Measurements from ENCODE around the gene TTL.
"Not testable (repeated sequence)": the region's sequence is repeated elsewhere in the genome, so short reads cannot be mapped to it uniquely, and the experiment has no call there.

Gene TTL

GRCh38 chr2:112488201-112488600 is 6.2 kb downstream of the TTL start:
- Histone ChIP-seq H3K4me1 (ENCODE audit: control insufficient read depth in 2 of 2, insufficient read depth in 2 of 2, low read length in 2 of 2) (peaks cover 2 to 3% of the 10 kb centered on the region in 2 donors), H3K9me3 (ENCODE audit: control insufficient read depth in 2 of 2, low read length in 2 of 2) (no peaks in the 10 kb centered on the region), H3K36me3 (ENCODE audit: control insufficient read depth in 2 of 2, insufficient read depth in 2 of 2, low read length in 2 of 2) (no peaks in the 10 kb centered on the region), H3K27ac (ENCODE audit: low read depth in 2 of 2, low read length in 2 of 2) (no peak overlapping the region), H3K4me3 (ENCODE audit: low read length in 2 of 2) (no peak overlapping the region), H3K9ac (ENCODE audit: low read depth in 1 of 2, low read length in 2 of 2) (no peak overlapping the region), H3K27me3 (ENCODE audit: control insufficient read depth in 2 of 2, insufficient read depth in 2 of 2, low read length in 2 of 2) (no peaks in the 10 kb centered on the region)

- H3K36me3 ChIP-seq (ENCODE audit: control insufficient read depth in 2 of 2, insufficient read depth in 2 of 2, low read length in 2 of 2), result peaks cover 0 to 5% of the 10 kb centered on the region in 2 donors
Measured at GRCh38 chr2:112491946-112492345, 10.0 kb downstream of the TTL start.

GRCh38 chr2:112493048-112493447 is 11.1 kb downstream of the TTL start:
- Histone ChIP-seq H3K4me1 (ENCODE audit: control insufficient read depth in 2 of 2, insufficient read depth in 2 of 2, low read length in 2 of 2) (peaks cover 0 to 5% of the 10 kb centered on the region in 2 donors), H3K4me3 (ENCODE audit: low read length in 2 of 2) (no peak overlapping the region), H3K36me3 (ENCODE audit: control insufficient read depth in 2 of 2, insufficient read depth in 2 of 2, low read length in 2 of 2) (peaks cover 0 to 5% of the 10 kb centered on the region in 2 donors), H3K9me3 (ENCODE audit: control insufficient read depth in 2 of 2, low read length in 2 of 2) (no peaks in the 10 kb centered on the region), H3K27me3 (ENCODE audit: control insufficient read depth in 2 of 2, insufficient read depth in 2 of 2, low read length in 2 of 2) (no peaks in the 10 kb centered on the region), H3K27ac (ENCODE audit: low read depth in 2 of 2, low read length in 2 of 2) (no peak overlapping the region), H3K9ac (ENCODE audit: low read depth in 1 of 2, low read length in 2 of 2) (no peak overlapping the region)

More at GRCh38 chr2:112491946-112492345, 10.0 kb downstream of the TTL start:
- Histone ChIP-seq H3K27ac (ENCODE audit: low read depth in 2 of 2, low read length in 2 of 2) (no peak overlapping the region), H3K9me3 (ENCODE audit: control insufficient read depth in 2 of 2, low read length in 2 of 2) (no peaks in the 10 kb centered on the region), H3K9ac (ENCODE audit: low read depth in 1 of 2, low read length in 2 of 2) (no peak overlapping the region), H3K4me1 (ENCODE audit: control insufficient read depth in 2 of 2, insufficient read depth in 2 of 2, low read length in 2 of 2) (peaks cover 0 to 5% of the 10 kb centered on the region in 2 donors), H3K27me3 (ENCODE audit: control insufficient read depth in 2 of 2, insufficient read depth in 2 of 2, low read length in 2 of 2) (no peaks in the 10 kb centered on the region), H3K4me3 (ENCODE audit: low read length in 2 of 2) (no peak overlapping the region)

- Histone ChIP-seq H3K27ac (ENCODE audit: low read depth in 2 of 2, low read length in 2 of 2) (no peak overlapping the region), H3K9ac (ENCODE audit: low read depth in 1 of 2, low read length in 2 of 2) (no peak overlapping the region), H3K9me3 (ENCODE audit: control insufficient read depth in 2 of 2, low read length in 2 of 2) (no peaks in the 10 kb centered on the region), H3K27me3 (ENCODE audit: control insufficient read depth in 2 of 2, insufficient read depth in 2 of 2, low read length in 2 of 2) (no peaks in the 10 kb centered on the region), H3K4me3 (ENCODE audit: low read length in 2 of 2) (no peak overlapping the region), H3K36me3 (ENCODE audit: control insufficient read depth in 2 of 2, insufficient read depth in 2 of 2, low read length in 2 of 2) (peaks cover 0 to 5% of the 10 kb centered on the region in 2 donors), H3K4me1 (ENCODE audit: control insufficient read depth in 2 of 2, insufficient read depth in 2 of 2, low read length in 2 of 2) (peaks cover 0 to 5% of the 10 kb centered on the region in 2 donors)
Measured at GRCh38 chr2:112493858-112494648, 12.1 kb downstream of the TTL start.

GRCh38 chr2:112494828-112495227 is 12.9 kb downstream of the TTL start:
- peaks cover 0 to 5% of the 10 kb centered on the region in 2 donors for H3K36me3 ChIP-seq (ENCODE audit: control insufficient read depth in 2 of 2, insufficient read depth in 2 of 2, low read length in 2 of 2)
- peaks cover 0 to 5% of the 10 kb centered on the region in 2 donors for H3K4me1 ChIP-seq (ENCODE audit: control insufficient read depth in 2 of 2, insufficient read depth in 2 of 2, low read length in 2 of 2)
- H3K27ac ChIP-seq (ENCODE audit: low read depth in 2 of 2, low read length in 2 of 2), result no peak overlapping the region
- H3K9ac ChIP-seq (ENCODE audit: low read depth in 1 of 2, low read length in 2 of 2), result no peak overlapping the region
- no peaks in the 10 kb centered on the region for H3K27me3 ChIP-seq (ENCODE audit: control insufficient read depth in 2 of 2, insufficient read depth in 2 of 2, low read length in 2 of 2)
- H3K4me3 ChIP-seq (ENCODE audit: low read length in 2 of 2), result no peak overlapping the region
- H3K9me3 ChIP-seq (ENCODE audit: control insufficient read depth in 2 of 2, low read length in 2 of 2), result no peaks in the 10 kb centered on the region

DNA sequence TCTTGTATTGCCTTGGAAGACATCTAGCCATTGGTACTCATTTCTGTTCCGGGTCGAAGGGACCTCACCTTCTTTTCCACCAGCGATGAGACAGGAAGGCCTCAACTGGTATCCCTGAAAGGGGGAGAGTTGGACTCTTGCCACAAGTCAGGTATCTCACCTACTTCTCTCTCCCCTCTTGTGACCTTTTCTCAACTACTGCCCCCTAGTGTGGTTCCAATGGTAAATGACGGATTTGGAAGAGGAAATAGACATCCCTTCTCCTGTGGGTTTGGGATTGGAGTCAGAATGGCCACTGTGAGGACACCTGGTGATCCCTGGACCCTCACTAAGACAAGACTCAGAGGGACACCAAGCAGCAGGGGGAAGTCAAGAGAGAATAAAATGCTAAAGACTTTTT is 13.9 kb downstream of the TTL start:
- H3K9me3 ChIP-seq (ENCODE audit: control insufficient read depth in 2 of 2, low read length in 2 of 2); H3K27ac ChIP-seq (ENCODE audit: low read depth in 2 of 2, low read length in 2 of 2): not testable (repeated sequence)

DNA sequence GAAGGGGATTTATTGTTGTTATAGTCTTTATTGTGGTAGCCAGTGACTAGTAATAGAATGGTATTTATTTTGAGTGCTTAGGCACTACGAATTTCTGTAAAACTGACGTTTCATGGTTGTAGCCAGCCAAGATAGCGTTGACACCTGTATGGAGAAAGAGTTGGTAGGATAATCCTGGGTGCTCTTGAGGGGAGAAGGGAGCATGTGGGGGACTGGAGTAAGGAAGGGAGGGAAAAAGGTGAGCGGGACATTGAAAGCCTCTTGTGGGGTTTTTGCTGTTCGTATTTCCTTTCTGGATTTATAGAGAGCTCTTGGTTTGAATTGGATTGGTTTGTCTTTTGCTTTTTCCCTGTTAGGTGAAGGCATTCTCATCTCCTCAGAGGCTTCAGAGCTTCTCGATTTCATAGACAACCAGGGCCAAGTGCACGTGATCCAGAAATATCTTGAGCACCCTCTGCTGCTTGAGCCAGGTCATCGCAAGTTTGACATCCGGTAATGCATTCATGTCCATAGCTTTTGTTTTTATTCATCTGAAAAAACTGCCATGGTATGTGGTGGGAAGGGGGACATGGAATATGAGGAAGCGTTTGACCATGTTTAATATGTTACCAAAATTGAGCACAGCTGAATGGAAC is 19.0 kb downstream of the TTL start:
- not testable (repeated sequence) for H3K9me3 ChIP-seq (ENCODE audit: control insufficient read depth in 2 of 2, low read length in 2 of 2); H3K4me1 ChIP-seq (ENCODE audit: control insufficient read depth in 2 of 2, insufficient read depth in 2 of 2, low read length in 2 of 2); H3K9ac ChIP-seq (ENCODE audit: low read depth in 1 of 2, low read length in 2 of 2); H3K4me3 ChIP-seq (ENCODE audit: low read length in 2 of 2); H3K36me3 ChIP-seq (ENCODE audit: control insufficient read depth in 2 of 2, insufficient read depth in 2 of 2, low read length in 2 of 2); H3K27me3 ChIP-seq (ENCODE audit: control insufficient read depth in 2 of 2, insufficient read depth in 2 of 2, low read length in 2 of 2); H3K27ac ChIP-seq (ENCODE audit: low read depth in 2 of 2, low read length in 2 of 2)

More for the DNA sequence above, 13.9 kb downstream of the TTL start:
- not testable (repeated sequence) for H3K9ac ChIP-seq (ENCODE audit: low read depth in 1 of 2, low read length in 2 of 2); H3K4me3 ChIP-seq (ENCODE audit: low read length in 2 of 2); H3K4me1 ChIP-seq (ENCODE audit: control insufficient read depth in 2 of 2, insufficient read depth in 2 of 2, low read length in 2 of 2); H3K27me3 ChIP-seq (ENCODE audit: control insufficient read depth in 2 of 2, insufficient read depth in 2 of 2, low read length in 2 of 2); H3K36me3 ChIP-seq (ENCODE audit: control insufficient read depth in 2 of 2, insufficient read depth in 2 of 2, low read length in 2 of 2)

DNA sequence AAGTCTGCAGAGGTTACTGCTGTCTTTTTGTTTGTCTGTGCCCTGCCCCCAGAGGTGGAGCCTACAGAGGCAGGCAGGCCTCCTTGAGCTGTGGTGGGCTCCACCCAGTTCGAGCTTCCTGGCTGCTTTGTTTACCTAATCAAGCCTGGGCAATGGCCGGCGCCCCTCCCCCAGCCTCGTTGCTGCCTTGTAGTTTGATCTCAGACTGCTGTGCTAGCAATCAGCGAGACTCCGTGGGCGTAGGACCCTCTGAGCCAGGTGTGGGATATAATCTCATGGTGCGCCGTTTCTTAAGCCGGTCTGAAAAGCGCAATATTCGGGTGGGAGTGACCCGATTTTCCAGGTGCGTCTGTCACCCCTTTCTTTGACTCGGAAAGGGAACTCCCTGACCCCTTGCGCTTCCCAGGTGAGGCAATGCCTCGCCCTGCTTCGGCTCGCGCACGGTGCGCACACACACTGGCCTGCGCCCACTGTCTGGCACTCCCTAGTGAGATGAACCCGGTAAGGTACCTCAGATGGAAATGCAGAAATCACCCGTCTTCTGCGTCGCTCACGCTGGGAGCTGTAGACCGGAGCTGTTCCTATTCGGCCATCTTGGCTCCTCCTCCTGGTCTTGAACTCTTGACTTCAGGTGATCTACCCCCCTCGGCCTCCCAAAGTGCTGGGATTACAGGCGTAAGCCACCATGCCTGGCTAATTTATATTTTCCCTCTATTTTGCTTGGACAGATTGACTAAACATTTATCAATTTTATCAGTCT is 27.5 kb downstream of the TTL start:
- not testable (repeated sequence) for H3K27ac ChIP-seq (ENCODE audit: low read depth in 2 of 2, low read length in 2 of 2); H3K27me3 ChIP-seq (ENCODE audit: control insufficient read depth in 2 of 2, insufficient read depth in 2 of 2, low read length in 2 of 2); H3K36me3 ChIP-seq (ENCODE audit: control insufficient read depth in 2 of 2, insufficient read depth in 2 of 2, low read length in 2 of 2); H3K4me3 ChIP-seq (ENCODE audit: low read length in 2 of 2); H3K9me3 ChIP-seq (ENCODE audit: control insufficient read depth in 2 of 2, low read length in 2 of 2); H3K4me1 ChIP-seq (ENCODE audit: control insufficient read depth in 2 of 2, insufficient read depth in 2 of 2, low read length in 2 of 2); H3K9ac ChIP-seq (ENCODE audit: low read depth in 1 of 2, low read length in 2 of 2)

- Histone ChIP-seq H3K4me3 (ENCODE audit: low read length in 2 of 2) (no peak overlapping the region), H3K4me1 (ENCODE audit: control insufficient read depth in 2 of 2, insufficient read depth in 2 of 2, low read length in 2 of 2) (no peaks in the 10 kb centered on the region), H3K9me3 (ENCODE audit: control insufficient read depth in 2 of 2, low read length in 2 of 2) (no peaks in the 10 kb centered on the region), H3K36me3 (ENCODE audit: control insufficient read depth in 2 of 2, insufficient read depth in 2 of 2, low read length in 2 of 2) (peaks cover 4 to 15% of the 10 kb centered on the region in 2 donors), H3K27ac (ENCODE audit: low read depth in 2 of 2, low read length in 2 of 2) (no peak overlapping the region), H3K27me3 (ENCODE audit: control insufficient read depth in 2 of 2, insufficient read depth in 2 of 2, low read length in 2 of 2) (no peaks in the 10 kb centered on the region), H3K9ac (ENCODE audit: low read depth in 1 of 2, low read length in 2 of 2) (no peak overlapping the region)
Measured at GRCh38 chr2:112516801-112517200, 34.8 kb downstream of the TTL start.

DNA sequence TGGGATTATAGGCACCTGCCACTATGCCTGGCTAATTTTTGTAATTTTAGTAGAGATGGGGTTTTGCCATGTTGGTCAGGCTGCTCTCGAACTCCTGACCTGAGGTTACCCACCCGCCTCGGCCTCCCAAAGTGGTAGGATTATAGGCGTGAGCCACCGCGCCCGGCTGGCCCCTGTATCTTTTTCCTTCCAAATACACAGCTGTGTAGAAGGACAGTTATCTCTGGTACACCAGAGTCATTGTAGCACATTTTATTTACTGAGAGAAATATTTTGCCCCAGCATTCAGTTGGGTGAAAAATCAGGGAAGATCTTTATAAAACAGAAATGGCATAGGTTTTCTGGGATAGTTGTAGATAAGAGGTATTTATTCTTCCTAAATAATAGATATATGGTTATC is 36.9 kb downstream of the TTL start:
- Histone ChIP-seq H3K9me3 (ENCODE audit: control insufficient read depth in 2 of 2, low read length in 2 of 2) (no peaks in the 10 kb centered on the region), H3K27me3 (ENCODE audit: control insufficient read depth in 2 of 2, insufficient read depth in 2 of 2, low read length in 2 of 2) (no peaks in the 10 kb centered on the region), H3K36me3 (ENCODE audit: control insufficient read depth in 2 of 2, insufficient read depth in 2 of 2, low read length in 2 of 2) (peaks cover 9 to 20% of the 10 kb centered on the region in 2 donors), H3K9ac (ENCODE audit: low read depth in 1 of 2, low read length in 2 of 2) (no peak overlapping the region), H3K4me1 (ENCODE audit: control insufficient read depth in 2 of 2, insufficient read depth in 2 of 2, low read length in 2 of 2) (no peaks in the 10 kb centered on the region), H3K27ac (ENCODE audit: low read depth in 2 of 2, low read length in 2 of 2) (no peak overlapping the region), H3K4me3 (ENCODE audit: low read length in 2 of 2) (no peak overlapping the region)

Measured in mucosa of rectum (tissue), 2 donors.